SHP77 treated with DMSO at 0.1 percent for 48 hours (cell line): ENCODE results near the gene INTS4.
"Not testable (repeated sequence)": the region's sequence is repeated elsewhere in the genome, so short reads cannot be mapped to it uniquely, and the experiment has no call there.

ENCODE experiments used
- DNase-seq: peaks from one replicate; lab custom pipeline; 2025; lab: John Stamatoyannopoulos, UW

Gene INTS4

GRCh38 chr11:78023426-78023825 is 29.0 kb upstream of the INTS4 start:
- DNase-seq: peak; percentile 60

DNA sequence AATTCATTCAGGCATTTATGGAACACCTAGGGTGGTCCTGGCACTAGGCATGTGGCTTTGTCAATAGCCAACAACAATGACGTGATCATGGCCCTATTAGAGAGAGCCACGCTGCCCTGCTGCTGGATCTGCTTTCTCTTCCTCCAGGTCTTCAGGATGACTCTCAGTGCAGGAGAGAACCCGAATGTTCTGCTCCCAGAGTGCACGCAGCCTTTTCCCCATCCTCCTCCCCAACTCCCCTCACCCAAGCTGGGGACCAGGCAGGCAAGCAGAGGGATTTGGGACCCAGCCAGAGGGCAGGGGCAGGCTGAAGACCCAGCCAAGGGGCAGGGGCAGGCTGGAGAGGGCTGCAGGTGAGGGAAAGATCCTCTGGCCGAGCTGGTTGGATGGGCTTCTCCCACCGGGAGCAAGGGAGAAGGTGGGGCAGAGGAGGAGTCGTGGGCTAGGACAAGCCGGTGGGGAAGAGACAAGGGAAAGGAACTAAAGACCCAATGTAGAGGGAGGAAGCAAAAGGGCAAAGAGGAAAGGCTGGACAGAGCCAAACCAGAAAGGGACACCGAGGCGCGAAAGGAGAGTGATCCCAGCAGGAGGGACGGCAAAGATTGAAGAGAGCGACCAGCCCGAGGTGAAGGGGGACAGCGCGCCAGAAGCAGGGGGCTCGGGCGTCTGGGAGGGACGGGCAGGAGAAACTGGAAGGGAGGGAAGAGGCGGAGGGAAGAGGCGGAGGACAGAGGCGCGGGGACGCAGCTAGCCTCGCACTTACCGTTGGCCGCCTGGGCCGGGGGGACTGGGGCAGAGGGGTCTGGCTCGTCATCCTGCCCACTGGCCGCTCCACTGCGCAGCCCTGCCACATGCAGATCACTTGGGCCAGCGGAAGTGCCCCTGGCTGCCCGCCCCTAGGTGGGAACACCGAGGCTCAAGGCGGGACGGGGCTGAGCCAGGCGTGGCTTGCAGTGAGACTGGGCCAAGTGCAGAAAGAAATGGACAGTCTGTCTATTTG is 28.2 kb upstream of the INTS4 start, which contains the start of gene KCTD14:
Gene KCTD14 (minus strand): TSS at position 880 of the 1,000 bp plus-strand sequence. CDS start 27 bp downstream, at position 853.
- DNase-seq: peak; percentile 68

DNA sequence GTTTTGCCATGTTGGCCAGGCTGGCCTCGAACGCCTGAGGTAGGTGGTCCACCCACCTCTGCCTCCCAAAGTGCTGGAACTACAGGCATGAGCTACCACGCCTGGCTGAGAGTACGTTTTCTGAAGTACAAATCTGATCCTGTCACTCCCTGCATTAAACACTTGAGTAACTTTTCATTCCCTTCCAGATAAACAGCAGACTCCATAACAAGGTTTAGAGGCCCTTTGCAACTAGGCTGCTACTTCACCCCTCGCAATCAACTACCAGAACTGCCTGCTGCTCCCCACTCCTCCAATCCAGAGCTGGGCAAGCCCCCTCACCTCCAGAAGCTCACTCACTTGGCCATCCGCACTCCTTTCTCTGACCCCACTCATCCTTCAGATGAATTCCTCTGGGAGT is 27.1 kb upstream of the INTS4 start:
- DNase-seq: no peak

GRCh38 chr11:78020246-78020645 is 25.8 kb upstream of the INTS4 start:
- no peak for DNase-seq

GRCh38 chr11:78019808-78020207 is 25.3 kb upstream of the INTS4 start:
- DNase-seq: no peak

DNA sequence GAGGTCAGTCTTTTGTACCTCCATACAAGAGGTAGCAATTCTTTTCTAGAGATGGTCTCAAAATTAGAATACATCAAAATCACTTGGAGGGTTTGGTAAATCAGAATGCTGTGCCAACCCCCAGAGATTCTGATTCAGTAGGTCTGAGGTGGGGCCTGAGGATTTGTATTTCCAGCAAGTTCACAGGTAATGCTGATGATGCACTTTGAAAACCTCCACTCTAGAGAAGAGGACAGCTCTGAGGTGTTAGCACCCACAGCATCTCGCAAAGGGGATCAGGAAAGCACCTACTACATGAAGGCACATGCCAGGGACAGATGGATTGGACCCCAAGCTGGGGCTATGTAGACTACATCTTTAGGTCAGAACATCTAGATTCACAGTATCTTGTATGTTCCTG is 21.4 kb upstream of the INTS4 start:
- DNase-seq: no peak

DNA sequence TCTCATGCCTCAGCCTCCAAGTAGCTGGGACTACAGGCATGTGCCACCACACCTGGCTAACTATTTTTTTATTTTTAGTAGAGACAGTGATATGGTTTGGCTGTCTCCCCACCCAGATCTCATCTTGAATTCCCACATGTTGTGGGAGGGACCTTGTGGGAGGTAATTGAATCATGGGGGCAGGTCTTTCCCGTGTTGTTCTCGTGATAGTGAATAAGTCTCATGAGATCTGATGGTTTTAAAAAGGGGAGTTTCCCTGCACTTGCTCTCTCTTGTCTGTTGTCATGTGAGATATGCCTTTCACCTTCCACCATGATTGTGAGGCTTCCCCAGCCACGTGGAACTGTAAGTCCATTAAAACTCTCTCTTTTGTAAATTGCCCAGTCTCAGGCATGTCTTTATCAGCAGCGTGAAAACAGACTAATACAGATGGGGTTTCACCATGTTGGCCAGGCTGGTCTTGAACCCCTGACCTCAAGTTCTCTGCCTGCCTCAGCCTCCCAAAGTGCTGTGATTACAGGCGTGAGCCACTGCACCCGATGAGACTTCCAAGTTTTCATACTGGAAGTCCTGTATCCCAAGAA is 20.6 kb upstream of the INTS4 start:
- not testable (repeated sequence) for DNase-seq

- DNase-seq: no peak
Observed at GRCh38 chr11:78011301-78011700, 16.8 kb upstream of the INTS4 start.

DNA sequence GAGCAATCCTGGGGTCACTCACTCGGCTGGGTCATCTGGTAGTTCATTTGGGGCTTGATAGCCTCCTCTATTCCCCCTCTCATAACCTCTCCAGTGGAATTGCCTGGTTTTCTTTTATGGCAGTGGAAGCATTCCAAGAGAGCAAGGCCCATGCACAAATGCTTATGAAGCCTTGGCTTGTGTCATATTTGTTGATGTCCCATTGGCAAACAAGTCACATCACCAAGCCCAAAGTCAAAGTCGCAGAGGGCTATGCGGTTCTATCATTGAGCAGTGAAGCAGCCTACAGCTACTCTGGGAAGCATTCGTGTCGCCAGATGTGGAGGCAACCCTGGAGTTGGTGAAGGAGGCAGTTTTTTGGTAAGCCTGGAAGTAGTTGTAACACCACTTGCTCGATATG is 16.3 kb upstream of the INTS4 start:
- DNase-seq: no peak

DNA sequence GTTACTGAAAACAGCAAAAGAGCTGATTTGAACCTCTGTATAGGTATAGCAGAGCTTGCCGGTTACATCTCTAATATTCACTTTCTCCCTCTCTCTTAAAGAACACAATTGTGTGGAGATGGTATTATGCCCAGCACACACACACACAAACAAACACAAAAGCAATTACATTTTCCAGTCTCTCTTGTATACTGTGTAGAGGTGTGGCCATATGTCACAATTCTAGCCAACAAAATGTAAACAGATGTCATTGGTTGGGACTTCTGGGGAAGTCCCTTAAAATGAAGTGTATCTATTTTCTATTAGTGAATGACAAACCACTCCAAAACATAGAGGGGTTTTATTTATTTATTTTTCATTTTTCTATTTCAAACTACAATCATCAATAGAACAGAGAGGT is 15.8 kb upstream of the INTS4 start:
- DNase-seq: no peak

DNA sequence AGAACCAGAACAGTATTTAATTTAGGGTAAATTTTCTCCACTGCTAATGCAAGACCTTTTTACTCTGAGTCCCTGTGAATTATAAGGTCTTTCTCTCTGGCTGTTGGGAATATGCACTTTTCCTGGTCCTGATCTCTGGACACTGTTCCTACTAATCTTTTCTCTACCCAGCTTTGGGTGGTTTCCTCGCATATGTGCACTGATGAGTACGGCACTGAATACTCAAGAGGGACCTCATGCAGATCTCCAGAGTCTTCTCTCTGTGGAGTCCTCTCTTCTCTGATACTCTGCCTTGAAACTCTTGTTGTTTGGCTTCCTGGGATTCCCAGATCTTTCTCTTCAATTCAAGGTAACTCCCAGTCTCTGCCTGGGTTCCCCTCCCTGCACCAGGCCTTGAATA is 14.6 kb upstream of the INTS4 start:
- DNase-seq: no peak

- peak; percentile 74 for DNase-seq
Observed at GRCh38 chr11:78000193-78000592, 5.7 kb upstream of the INTS4 start.

DNA sequence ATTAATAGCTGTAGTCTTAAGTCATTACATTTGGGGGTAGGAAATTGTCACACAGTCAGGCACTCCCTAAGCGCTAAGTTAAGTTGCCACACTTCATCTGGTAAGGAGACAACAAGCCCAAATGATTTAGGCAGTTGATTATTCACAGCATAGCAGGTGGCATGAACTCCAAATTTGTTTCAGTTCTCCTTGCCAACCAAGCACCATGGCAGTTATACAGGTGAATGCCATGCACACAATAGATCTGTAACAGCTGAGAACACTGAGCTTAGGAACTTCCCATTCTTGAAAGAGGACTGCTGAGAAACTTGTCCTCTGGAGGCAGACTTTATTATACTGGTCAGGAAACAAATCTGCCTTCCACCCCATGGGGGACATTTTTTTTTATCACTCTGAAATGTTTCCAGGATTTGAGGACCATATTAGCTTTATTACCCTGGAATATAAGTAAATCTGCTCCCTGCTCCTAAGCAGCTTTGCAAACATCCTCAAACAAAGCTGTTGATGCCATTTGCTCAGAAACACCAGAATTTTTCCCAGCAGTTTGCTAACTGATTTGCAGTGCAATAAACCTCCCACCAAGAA is 5.1 kb upstream of the INTS4 start:
- no peak for DNase-seq

DNA sequence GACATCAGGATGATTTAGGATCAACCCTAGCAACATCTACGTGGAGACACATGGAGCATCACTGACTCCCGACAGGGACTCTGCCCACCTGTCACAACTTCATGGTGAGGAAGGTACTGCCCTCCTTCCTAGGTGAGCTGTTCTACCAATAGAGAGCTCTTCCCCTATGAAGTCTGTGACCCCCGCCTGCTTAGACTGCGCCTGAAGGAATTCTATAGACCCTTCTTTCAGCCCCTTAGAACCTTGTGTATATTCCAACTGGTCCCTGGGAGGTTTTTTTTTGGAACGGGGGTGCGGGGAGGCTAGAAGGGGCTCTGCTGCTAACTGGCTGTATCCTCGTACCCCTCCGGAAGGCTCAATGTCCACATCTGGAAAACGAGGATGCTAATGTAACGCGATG is 566 bp downstream of the INTS4 start:
- DNase-seq: no peak

DNA sequence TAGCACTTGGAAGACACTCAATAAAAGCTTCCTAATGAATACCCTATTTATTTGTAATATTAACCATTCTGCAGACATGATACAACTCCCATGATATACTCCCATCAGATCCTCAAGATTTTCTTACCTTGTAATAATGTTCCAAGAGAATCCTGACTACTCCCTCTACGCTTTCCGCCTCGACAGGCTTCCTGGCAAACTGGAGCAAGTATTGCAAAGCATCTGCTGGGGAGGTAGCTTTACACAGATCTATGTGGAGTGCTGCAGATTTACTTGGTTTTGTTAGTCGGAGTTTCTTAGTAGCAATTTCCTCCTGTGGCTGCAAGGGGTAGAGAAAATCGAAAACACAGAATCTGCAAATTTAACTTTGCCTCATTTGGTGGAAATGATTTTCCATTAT is 3.5 kb downstream of the INTS4 start:
- DNase-seq: no peak

DNA sequence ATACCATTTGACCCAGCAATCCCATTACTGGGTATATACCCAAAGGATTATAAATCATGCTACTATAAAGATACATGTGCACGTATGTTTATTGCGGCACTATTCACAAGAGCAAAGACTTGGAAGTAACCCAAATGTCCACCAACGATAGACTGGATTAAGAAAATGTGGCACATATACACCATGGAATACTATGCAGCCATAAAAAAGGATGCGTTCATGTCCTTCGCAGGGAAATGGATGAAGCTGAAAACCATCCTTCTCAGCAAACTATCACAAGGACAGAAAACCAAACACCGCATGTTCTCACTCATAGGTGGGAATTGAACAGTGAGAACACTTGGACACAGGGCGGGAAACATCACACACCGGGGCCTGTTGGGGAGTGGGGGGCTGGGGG is 8.0 kb downstream of the INTS4 start:
- not testable (repeated sequence) for DNase-seq

- no peak for DNase-seq
Observed at GRCh38 chr11:77981346-77981947, 13.0 kb downstream of the INTS4 start.

- no peak for DNase-seq
Observed at GRCh38 chr11:77968337-77968736, 26.1 kb downstream of the INTS4 start.

DNA sequence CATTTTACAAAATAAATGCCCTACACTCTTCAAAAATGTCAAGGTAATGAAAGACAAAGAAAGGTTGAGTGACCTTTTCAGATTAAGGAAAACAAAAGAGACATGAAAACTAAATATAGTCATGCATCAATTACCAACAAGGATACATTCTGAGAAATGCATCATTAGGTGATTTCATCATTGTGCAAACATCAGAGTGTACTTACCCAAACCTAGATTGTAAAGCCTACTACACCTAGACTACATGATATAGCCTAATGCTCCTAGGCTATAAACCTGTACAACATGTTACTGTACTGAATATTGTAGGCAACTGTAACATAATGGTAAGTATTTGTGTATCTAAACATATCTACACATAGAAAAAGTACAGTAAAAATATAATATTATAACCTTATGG is 26.7 kb downstream of the INTS4 start:
- DNase-seq: peak; percentile 39

DNA sequence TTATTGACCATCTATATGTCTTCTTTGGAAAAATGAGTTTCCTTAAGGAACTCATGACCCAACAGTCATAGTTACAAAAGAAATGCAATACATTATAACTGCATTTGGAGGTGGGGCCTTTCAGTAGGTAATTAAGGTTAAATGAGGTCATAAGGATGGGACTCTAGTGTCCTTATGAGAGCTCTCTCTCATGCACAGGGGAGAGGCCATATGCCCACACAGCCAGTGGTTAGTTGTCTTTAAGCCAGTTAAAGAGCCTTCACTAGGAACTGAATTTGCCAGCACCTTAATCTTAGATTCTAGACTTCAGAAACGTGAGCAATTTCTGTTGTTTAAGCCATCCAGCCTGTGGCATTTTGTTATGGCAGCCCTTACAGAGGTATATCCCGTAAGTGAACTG is 27.3 kb downstream of the INTS4 start:
- no peak for DNase-seq

DNA sequence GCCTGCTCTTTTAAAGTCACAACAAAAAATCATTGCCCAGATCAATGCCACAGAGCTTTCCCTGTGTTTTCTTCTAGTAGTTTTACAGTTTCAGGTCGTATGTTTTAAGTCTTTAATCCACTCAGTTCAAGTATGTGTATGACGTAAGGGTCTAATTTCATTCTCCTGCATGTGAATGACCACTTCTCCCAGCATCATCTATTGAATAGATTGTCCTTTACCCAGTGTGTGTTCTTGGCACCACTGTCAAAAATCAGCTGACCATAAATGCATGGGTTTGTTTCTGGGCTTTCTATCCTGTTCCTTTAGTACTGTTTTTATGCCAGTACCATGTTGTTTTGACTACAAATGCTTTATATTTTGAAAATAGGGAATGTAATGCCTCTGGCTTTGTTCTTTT is 28.1 kb downstream of the INTS4 start:
- no peak for DNase-seq

- no peak for DNase-seq
Observed at GRCh38 chr11:77959434-77959833, 35.0 kb downstream of the INTS4 start.
